Upper lobe of left lung (tissue), 6 donors: ENCODE results near the gene C4orf54. TPM values are rescaled to one million over a fixed set of nuclear protein-coding genes. Genes with fewer than 3 reads are reported as not detected.

Source experiments
- ATAC-seq, 2 donors: fragments of 200-7000 bp; cut with Tn5 transposase; one replicate each; pipeline ENCODE4 v1.9.1; 2022; ENCODE audit warnings: mild to moderate bottlenecking in 2 of 2, moderate library complexity in 2 of 2; ENCODE audit not compliant: low FRiP score in 2 of 2
- DNase-seq, 2 donors: peaks; one replicate each; pipeline ENCODE4 v3.0.0-alpha.2; 2019 to 2020
- H3K27ac ChIP-seq, 4 donors: fragments of 200-600 bp; sonication (generic); one replicate each; pipeline ENCODE4 v1.5.1; 2016 to 2019
- H3K27me3 ChIP-seq, 4 donors: fragments of 200-600 bp; sonication (generic); one replicate each; pipeline ENCODE4 v1.5.1; 2017 to 2019
- H3K36me3 ChIP-seq, 4 donors: fragments of 200-600 bp; sonication (generic); one replicate each; pipeline ENCODE4 v1.5.1; 2016 to 2019
- H3K4me1 ChIP-seq, 4 donors: fragments of 200-600 bp; sonication (generic); one replicate each; pipeline ENCODE4 v1.5.1; 2018 to 2019
- H3K4me3 ChIP-seq, 4 donors: fragments of 200-600 bp; sonication (generic); one replicate each; pipeline ENCODE4 v1.5.1; 2017 to 2019; ENCODE audit warnings: mild to moderate bottlenecking in 2 of 4, moderate library complexity in 1 of 4
- H3K9me3 ChIP-seq, 4 donors: fragments of 200-600 bp; sonication (generic); one replicate each; pipeline ENCODE4 v1.5.1; 2018 to 2019
- CTCF ChIP-seq, 6 experiments: fragments of 450-650 bp in 4 of 6; fragments of 200-600 bp in 2 of 6; sonication (generic) in 2 of 6; IDR thresholded peaks; one replicate each; pipeline ENCODE4 v1.5.1; 2016 to 2019; ENCODE audit warnings: antibody characterized with exemption in 6 of 6
- EP300 ChIP-seq, 4 donors: sonication (generic); formaldehyde crosslinking; IDR thresholded peaks; one replicate each; pipeline ENCODE4 v1.5.1; 2017; ENCODE audit warnings: antibody characterized with exemption in 4 of 4, control low read depth in 2 of 4
- POLR2A ChIP-seq, 4 donors: fragments of 450-650 bp; IDR thresholded peaks; one replicate each; pipeline ENCODE4 v1.5.1; 2016 to 2017; ENCODE audit warnings: antibody characterized with exemption in 4 of 4, mild to moderate bottlenecking in 2 of 4
- POLR2AphosphoS5 ChIP-seq, 2 donors: sonication (generic); formaldehyde crosslinking; IDR thresholded peaks; one replicate each; pipeline ENCODE4 v1.5.1; 2017; ENCODE audit warnings: antibody characterized with exemption in 2 of 2
- WGBS, 2 donors: methylation state at CpG; one replicate each; pipeline ENCODE4 v1.1.5; 2017 to 2018; 5-methylcytosine and 5-hydroxymethylcytosine counted together
- total RNA-seq, 6 donors: library from RNA; depleted of rRNA in 4 of 6; stranded (reverse); fragments of >200 nt in 4 of 6; gene quantifications; one replicate each; pipeline versions ENCODE4 v1.1.0 to v1.2.1, GENCODE V29; 2016 to 2021
- donor health status: DM: no; HTN: no; CAD: no; lungs with moderate emphysema.
- donor health status: DM: no; HTN: yes; CAD: no; lungs with severe emphysema.

C4orf54 gene
- total RNA-seq, 6 donors from 2014 or later, result 0.03 TPM; not detected in 4

GRCh38 chr4:99690472-99690871, 32.8 kb upstream of the C4orf54 start:
- Histone ChIP-seq H3K9me3 (peaks cover 0 to 23% (median 0%) of the 10 kb centered on the region in 4 donors), H3K27ac (no peak overlapping the region), H3K27me3 (no peaks in the 10 kb centered on the region), H3K4me3 (no peak overlapping the region), H3K36me3 (no peaks in the 10 kb centered on the region), H3K4me1 (no peaks in the 10 kb centered on the region)
- ATAC-seq (no peak), DNase-seq (no peak)
- TF ChIP-seq POLR2AphosphoS5 (IDR thresholded peaks at IDR 0.05) (no peak), CTCF (IDR thresholded peaks at IDR 0.05) (no peak), POLR2A (IDR thresholded peaks at IDR 0.05) (no peak), EP300 (IDR thresholded peaks at IDR 0.05) (no peak)

- H3K36me3 ChIP-seq, result no peaks in the 10 kb centered on the region
- no peak for ATAC-seq
- DNase-seq, result no peak
- peaks cover 0 to 23% (median 0%) of the 10 kb centered on the region in 4 donors for H3K9me3 ChIP-seq
- no peaks in the 10 kb centered on the region for H3K27me3 ChIP-seq
- 38 to 77% methylated on average over 1 of the region's 1 CpG for WGBS, 2 donors
- no peak overlapping the region for H3K4me3 ChIP-seq
- H3K27ac ChIP-seq, result no peak overlapping the region
- TF ChIP-seq EP300 (IDR thresholded peaks at IDR 0.05) (peak in 1 of 4 donors; percentile 8), POLR2AphosphoS5 (IDR thresholded peaks at IDR 0.05) (no peak)
- H3K4me1 ChIP-seq, result no peaks in the 10 kb centered on the region
Measured at GRCh38 chr4:99687120-99687519, 29.5 kb upstream of the C4orf54 start.

GRCh38 chr4:99685234-99685633, 27.6 kb upstream of the C4orf54 start:
- TF ChIP-seq CTCF (IDR thresholded peaks at IDR 0.05) (no peak), POLR2A (IDR thresholded peaks at IDR 0.05) (no peak), EP300 (IDR thresholded peaks at IDR 0.05) (no peak), POLR2AphosphoS5 (IDR thresholded peaks at IDR 0.05) (no peak)

GRCh38 chr4:99683895-99684294, 26.3 kb upstream of the C4orf54 start:
- no peaks in the 10 kb centered on the region for H3K36me3 ChIP-seq
- H3K27me3 ChIP-seq, result no peaks in the 10 kb centered on the region
- ATAC-seq (no peak), DNase-seq (no peak)
- WGBS, 2 donors, result 81 to 87% methylated on average over 4 of the region's 4 CpGs
- H3K4me1 ChIP-seq, result peaks cover 0 to 5% (median 2%) of the 10 kb centered on the region in 4 donors
- no peak overlapping the region for H3K4me3 ChIP-seq
- no peaks in the 10 kb centered on the region for H3K9me3 ChIP-seq
- no peak overlapping the region for H3K27ac ChIP-seq
- TF ChIP-seq CTCF (IDR thresholded peaks at IDR 0.05) (no peak), POLR2AphosphoS5 (IDR thresholded peaks at IDR 0.05) (peak in 1 of 2 donors; percentile 62), POLR2A (IDR thresholded peaks at IDR 0.05) (no peak), EP300 (IDR thresholded peaks at IDR 0.05) (peak in 1 of 4 donors; percentile 55)

More at GRCh38 chr4:99685234-99685633, 27.6 kb upstream of the C4orf54 start:
- ATAC-seq (no peak), DNase-seq (no peak)
- H3K4me3 ChIP-seq, result no peak overlapping the region
- no peaks in the 10 kb centered on the region for H3K27me3 ChIP-seq
- no peak overlapping the region for H3K27ac ChIP-seq
- H3K4me1 ChIP-seq, result no peaks in the 10 kb centered on the region
- 88 to 89% methylated on average over 2 of the region's 2 CpGs for WGBS, 2 donors
- H3K9me3 ChIP-seq, result peaks cover 0 to 8% (median 0%) of the 10 kb centered on the region in 4 donors
- no peaks in the 10 kb centered on the region for H3K36me3 ChIP-seq

GRCh38 chr4:99679976-99680375, 22.3 kb upstream of the C4orf54 start:
- ATAC-seq, result no peak
- H3K4me1 ChIP-seq, result peaks cover 0 to 6% (median 2%) of the 10 kb centered on the region in 4 donors
- H3K27me3 ChIP-seq, result no peaks in the 10 kb centered on the region
- no peaks in the 10 kb centered on the region for H3K36me3 ChIP-seq
- no peaks in the 10 kb centered on the region for H3K9me3 ChIP-seq
- H3K27ac ChIP-seq, result no peak overlapping the region
- no peak for DNase-seq
- WGBS, 2 donors, result 75 to 80% methylated on average over 1 of the region's 1 CpG
- no peak overlapping the region for H3K4me3 ChIP-seq
- TF ChIP-seq CTCF (IDR thresholded peaks at IDR 0.05), result no peak
- no peak for TF ChIP-seq POLR2AphosphoS5 (IDR thresholded peaks at IDR 0.05)
- TF ChIP-seq EP300 (IDR thresholded peaks at IDR 0.05), result no peak
- no peak for TF ChIP-seq POLR2A (IDR thresholded peaks at IDR 0.05)
